ENCODE measurements around the gene MYO19. TPM values are rescaled to one million over a fixed set of nuclear protein-coding genes. Genes with fewer than 3 reads are reported as not detected.

Gene MYO19
- total RNA-seq, 1 experiment from 2014 or later, result 167 TPM

- RAD21 ChIA-PET (ENCODE audit: low non-redundant PET in 1 of 2, low total read pairs in 2 of 2, uncharacterized antibody in 2 of 2, unreplicated experiment in 2 of 2), result no interaction called here
- no peak overlapping the region for H3K4me3 ChIP-seq (replicated peaks in 1 of 2; ENCODE audit: low read depth in 1 of 2, low read length in 2 of 2)
- TF ChIP-seq ZNF274 (IDR thresholded peaks at IDR 0.05; ENCODE audit: low read depth, low read length) (no peak), SIN3A (IDR thresholded peaks at IDR 0.05; ENCODE audit: low read depth) (no peak), CEBPB (IDR thresholded peaks at IDR 0.05; ENCODE audit: low read depth) (no peak)
- CTCF ChIA-PET, result no interaction called here
- no peaks in the 10 kb centered on the region for H3K79me2 ChIP-seq (ENCODE audit: insufficient read depth, low read length)
- H4K20me1 ChIP-seq (ENCODE audit: insufficient read depth), result no peaks in the 10 kb centered on the region
- no peak overlapping the region for H3K9ac ChIP-seq (ENCODE audit: low read length)
- no peaks in the 10 kb centered on the region for H3K9me2 ChIP-seq (ENCODE audit: insufficient read depth)
- no TSS peak for BruUV-seq (replicated peaks)
- intact Hi-C loops (cut with micrococcal nuclease), result no loop called here
- H3K27ac ChIP-seq (ENCODE audit: low read depth, low read length), result no peak overlapping the region
- no peak overlapping the region for H2AFZ ChIP-seq (ENCODE audit: low read depth, low read length, poor library complexity, severe bottlenecking)
- DNase-seq (ENCODE audit: low read depth, low spot score) (no peak), ATAC-seq (no peak)
- no peaks in the 10 kb centered on the region for H3K27me3 ChIP-seq (ENCODE audit: insufficient read depth, low read length)
- no peaks in the 10 kb centered on the region for H3K9me3 ChIP-seq (ENCODE audit: control insufficient read depth in 1 of 2, insufficient read depth in 1 of 2, low read depth in 1 of 2, low read length in 2 of 2)
- H3K36me3 ChIP-seq (ENCODE audit: control insufficient read depth in 1 of 2, insufficient read depth in 2 of 2, low read length in 2 of 2), result peaks cover 51 to 67% of the 10 kb centered on the region in 2 experiments
- no peak overlapping the region for H3K4me2 ChIP-seq (ENCODE audit: low read length)
- no peaks in the 10 kb centered on the region for H3K4me1 ChIP-seq (ENCODE audit: control insufficient read depth in 1 of 2, insufficient read depth in 2 of 2, low read length in 2 of 2)
- POLR2A ChIA-PET, result no interaction called here
These were observed 32.7 kb downstream of the MYO19 start for GRCh38 chr17:36501963-36502362.

DNA sequence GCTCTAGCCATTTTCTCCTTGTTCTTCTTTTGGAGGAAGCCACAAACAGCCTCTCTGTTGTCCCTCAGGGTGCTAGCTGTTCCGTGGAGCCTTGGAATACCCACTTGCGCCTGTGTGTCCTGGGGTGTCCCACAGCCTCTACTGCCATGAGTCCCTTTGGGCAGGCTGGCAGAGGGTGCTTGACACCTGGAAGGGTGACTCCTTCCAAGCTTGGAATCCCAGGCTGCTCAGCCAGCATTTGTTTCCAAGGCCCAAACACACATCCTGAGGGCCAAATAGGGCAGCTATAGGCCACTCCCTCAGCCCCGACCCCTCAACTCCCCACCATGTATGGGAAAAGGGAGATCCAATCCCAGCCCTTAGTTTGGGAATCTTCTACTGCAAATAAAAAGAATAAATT is 33.3 kb downstream of the MYO19 start:
- no peaks in the 10 kb centered on the region for H3K79me2 ChIP-seq (ENCODE audit: insufficient read depth, low read length)
- no peaks in the 10 kb centered on the region for H3K9me3 ChIP-seq (ENCODE audit: control insufficient read depth in 1 of 2, insufficient read depth in 1 of 2, low read depth in 1 of 2, low read length in 2 of 2)
- CTCF ChIA-PET, result no interaction called here
- TF ChIP-seq, protein P1, sequence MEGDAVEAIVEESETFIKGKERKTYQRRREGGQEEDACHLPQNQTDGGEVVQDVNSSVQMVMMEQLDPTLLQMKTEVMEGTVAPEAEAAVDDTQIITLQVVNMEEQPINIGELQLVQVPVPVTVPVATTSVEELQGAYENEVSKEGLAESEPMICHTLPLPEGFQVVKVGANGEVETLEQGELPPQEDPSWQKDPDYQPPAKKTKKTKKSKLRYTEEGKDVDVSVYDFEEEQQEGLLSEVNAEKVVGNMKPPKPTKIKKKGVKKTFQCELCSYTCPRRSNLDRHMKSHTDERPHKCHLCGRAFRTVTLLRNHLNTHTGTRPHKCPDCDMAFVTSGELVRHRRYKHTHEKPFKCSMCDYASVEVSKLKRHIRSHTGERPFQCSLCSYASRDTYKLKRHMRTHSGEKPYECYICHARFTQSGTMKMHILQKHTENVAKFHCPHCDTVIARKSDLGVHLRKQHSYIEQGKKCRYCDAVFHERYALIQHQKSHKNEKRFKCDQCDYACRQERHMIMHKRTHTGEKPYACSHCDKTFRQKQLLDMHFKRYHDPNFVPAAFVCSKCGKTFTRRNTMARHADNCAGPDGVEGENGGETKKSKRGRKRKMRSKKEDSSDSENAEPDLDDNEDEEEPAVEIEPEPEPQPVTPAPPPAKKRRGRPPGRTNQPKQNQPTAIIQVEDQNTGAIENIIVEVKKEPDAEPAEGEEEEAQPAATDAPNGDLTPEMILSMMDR (IDR thresholded peaks at IDR 0.05 in 2 of 3, conservative IDR thresholded peaks at IDR 0.05 in 1 of 3; ENCODE audit: borderline replicate concordance in 1 of 3, insufficient read depth in 1 of 3, low read depth in 2 of 3, low read length in 2 of 3), result no peak
- TF ChIP-seq POLR2AphosphoS5 (IDR thresholded peaks at IDR 0.05; ENCODE audit: low read depth, low read length) (no peak), EGR1 (IDR thresholded peaks at IDR 0.05; ENCODE audit: low read depth) (no peak), YY1 (IDR thresholded peaks at IDR 0.05; ENCODE audit: extremely low read depth, insufficient replicate concordance, low read depth, low read length) (no peak), ZFX (IDR thresholded peaks at IDR 0.05) (no peak), POLR2A (IDR thresholded peaks at IDR 0.05; ENCODE audit: borderline replicate concordance, extremely low read depth, insufficient read depth, insufficient read length) (no peak), SRF (IDR thresholded peaks at IDR 0.05; ENCODE audit: low read depth) (no peak), FOSL1 (IDR thresholded peaks at IDR 0.05; ENCODE audit: low read depth) (no peak), EZH2phosphoT487 (IDR thresholded peaks at IDR 0.05; ENCODE audit: borderline replicate concordance) (no peak), TCF7L2 (IDR thresholded peaks at IDR 0.05; ENCODE audit: borderline replicate concordance, extremely low read depth, insufficient read depth, insufficient read length) (no peak), SIN3A (IDR thresholded peaks at IDR 0.05; ENCODE audit: low read depth) (no peak), SP1 (IDR thresholded peaks at IDR 0.05; ENCODE audit: low read depth) (no peak)
- TF ChIP-seq, protein P2, sequence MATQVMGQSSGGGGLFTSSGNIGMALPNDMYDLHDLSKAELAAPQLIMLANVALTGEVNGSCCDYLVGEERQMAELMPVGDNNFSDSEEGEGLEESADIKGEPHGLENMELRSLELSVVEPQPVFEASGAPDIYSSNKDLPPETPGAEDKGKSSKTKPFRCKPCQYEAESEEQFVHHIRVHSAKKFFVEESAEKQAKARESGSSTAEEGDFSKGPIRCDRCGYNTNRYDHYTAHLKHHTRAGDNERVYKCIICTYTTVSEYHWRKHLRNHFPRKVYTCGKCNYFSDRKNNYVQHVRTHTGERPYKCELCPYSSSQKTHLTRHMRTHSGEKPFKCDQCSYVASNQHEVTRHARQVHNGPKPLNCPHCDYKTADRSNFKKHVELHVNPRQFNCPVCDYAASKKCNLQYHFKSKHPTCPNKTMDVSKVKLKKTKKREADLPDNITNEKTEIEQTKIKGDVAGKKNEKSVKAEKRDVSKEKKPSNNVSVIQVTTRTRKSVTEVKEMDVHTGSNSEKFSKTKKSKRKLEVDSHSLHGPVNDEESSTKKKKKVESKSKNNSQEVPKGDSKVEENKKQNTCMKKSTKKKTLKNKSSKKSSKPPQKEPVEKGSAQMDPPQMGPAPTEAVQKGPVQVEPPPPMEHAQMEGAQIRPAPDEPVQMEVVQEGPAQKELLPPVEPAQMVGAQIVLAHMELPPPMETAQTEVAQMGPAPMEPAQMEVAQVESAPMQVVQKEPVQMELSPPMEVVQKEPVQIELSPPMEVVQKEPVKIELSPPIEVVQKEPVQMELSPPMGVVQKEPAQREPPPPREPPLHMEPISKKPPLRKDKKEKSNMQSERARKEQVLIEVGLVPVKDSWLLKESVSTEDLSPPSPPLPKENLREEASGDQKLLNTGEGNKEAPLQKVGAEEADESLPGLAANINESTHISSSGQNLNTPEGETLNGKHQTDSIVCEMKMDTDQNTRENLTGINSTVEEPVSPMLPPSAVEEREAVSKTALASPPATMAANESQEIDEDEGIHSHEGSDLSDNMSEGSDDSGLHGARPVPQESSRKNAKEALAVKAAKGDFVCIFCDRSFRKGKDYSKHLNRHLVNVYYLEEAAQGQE (IDR thresholded peaks at IDR 0.05; ENCODE audit: low read depth), result no peak
- TF ChIP-seq, protein P3, sequence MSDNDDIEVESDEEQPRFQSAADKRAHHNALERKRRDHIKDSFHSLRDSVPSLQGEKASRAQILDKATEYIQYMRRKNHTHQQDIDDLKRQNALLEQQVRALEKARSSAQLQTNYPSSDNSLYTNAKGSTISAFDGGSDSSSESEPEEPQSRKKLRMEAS (IDR thresholded peaks at IDR 0.05), result no peak
- TF ChIP-seq, protein P4, sequence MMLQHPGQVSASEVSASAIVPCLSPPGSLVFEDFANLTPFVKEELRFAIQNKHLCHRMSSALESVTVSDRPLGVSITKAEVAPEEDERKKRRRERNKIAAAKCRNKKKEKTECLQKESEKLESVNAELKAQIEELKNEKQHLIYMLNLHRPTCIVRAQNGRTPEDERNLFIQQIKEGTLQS (IDR thresholded peaks at IDR 0.05), result no peak

More for the DNA sequence above, 33.3 kb downstream of the MYO19 start:
- Histone ChIP-seq H3K4me1 (ENCODE audit: control insufficient read depth in 1 of 2, insufficient read depth in 2 of 2, low read length in 2 of 2) (no peaks in the 10 kb centered on the region), H3K36me3 (ENCODE audit: control insufficient read depth in 1 of 2, insufficient read depth in 2 of 2, low read length in 2 of 2) (peaks cover 53 to 63% of the 10 kb centered on the region in 2 experiments), H3K27ac (ENCODE audit: low read depth, low read length) (no peak overlapping the region), H3K4me2 (ENCODE audit: low read length) (no peak overlapping the region), H3K27me3 (ENCODE audit: insufficient read depth, low read length) (no peaks in the 10 kb centered on the region), H3K9ac (ENCODE audit: low read length) (no peak overlapping the region), H4K20me1 (ENCODE audit: insufficient read depth) (no peaks in the 10 kb centered on the region), H3K9me2 (ENCODE audit: insufficient read depth) (no peaks in the 10 kb centered on the region), H3K4me3 (replicated peaks in 1 of 2; ENCODE audit: low read depth in 1 of 2, low read length in 2 of 2) (no peak overlapping the region), H2AFZ (ENCODE audit: low read depth, low read length, poor library complexity, severe bottlenecking) (no peak overlapping the region)
- RAD21 ChIA-PET (ENCODE audit: low non-redundant PET in 1 of 2, low total read pairs in 2 of 2, uncharacterized antibody in 2 of 2, unreplicated experiment in 2 of 2), result no interaction called here
- ATAC-seq (no peak), DNase-seq (ENCODE audit: low read depth, low spot score) (no peak)
- BruUV-seq (replicated peaks), result no TSS peak
- POLR2A ChIA-PET, result no interaction called here
- intact Hi-C loops (cut with micrococcal nuclease), result no loop called here

Data from HCT116 (cell line).